ENCODE data around the gene ROR1.

GRCh38 chr1:64136296-64136695 lies 362.5 kb downstream of the ROR1 start:
- TF ChIP-seq CTCF (IDR thresholded peaks at IDR 0.05) (no peak), EZH2 (IDR thresholded peaks at IDR 0.05; ENCODE audit: borderline replicate concordance, insufficient read depth, low read depth, low read length, poor library complexity, severe bottlenecking) (no peak)
